Gastroesophageal sphincter (tissue), 4 donors: ENCODE measurements around the gene OMP. TPM values are rescaled to one million over a fixed set of nuclear protein-coding genes. Genes with fewer than 3 reads are reported as not detected.

Experiments
- ATAC-seq: fragments of 150-250 bp; one replicate; pipeline ENCODE4 v1.9.1; 2016; ENCODE audit warnings: mild to moderate bottlenecking, moderate library complexity
- H3K27ac ChIP-seq, 4 donors: fragments of 200-600 bp; sonication (generic) in 3 of 4; 1 replicate in 3 of 4; 2 replicates in 1 of 4; pipeline ENCODE4 v1.5.1; 2016 to 2019
- H3K27me3 ChIP-seq: fragments of 200-600 bp; sonication (generic); one replicate; pipeline ENCODE4 v1.5.1; 2019
- H3K36me3 ChIP-seq, 2 donors: fragments of 200-600 bp; sonication (generic); one replicate each; pipeline ENCODE4 v1.5.1; 2019; ENCODE audit warnings: control low read depth in 1 of 2
- H3K4me1 ChIP-seq, 3 donors: fragments of 200-600 bp; sonication (generic); 1 replicate in 2 of 3; 2 replicates in 1 of 3; pipeline ENCODE4 v1.5.1; 2016 to 2019; ENCODE audit warnings: control low read depth in 2 of 3
- H3K4me3 ChIP-seq, 2 donors: fragments of 200-600 bp; sonication (generic); one replicate each; pipeline ENCODE4 v1.5.1; 2019; ENCODE audit warnings: mild to moderate bottlenecking in 1 of 2, moderate library complexity in 1 of 2
- H3K9me3 ChIP-seq, 3 donors: fragments of 200-600 bp; sonication (generic); one replicate each; pipeline ENCODE4 v1.5.1; 2017 to 2019; ENCODE audit warnings: control low read depth in 2 of 3
- CTCF ChIP-seq, 4 experiments: fragments of 200-600 bp in 2 of 4; fragments of 450-650 bp in 2 of 4; sonication (generic) in 1 of 4; IDR thresholded peaks; one replicate each; pipeline ENCODE4 v1.5.1; 2017 to 2019; ENCODE audit warnings: antibody characterized with exemption in 4 of 4, mild to moderate bottlenecking in 2 of 4, moderate library complexity in 2 of 4
- EP300 ChIP-seq: sonication (generic); formaldehyde crosslinking; IDR thresholded peaks from one replicate; pipeline ENCODE4 v1.6.1; 2017; ENCODE audit warnings: antibody characterized with exemption, mild to moderate bottlenecking
- POLR2A ChIP-seq, 2 donors: fragments of 450-650 bp; IDR thresholded peaks; one replicate each; pipeline ENCODE4 v1.6.1; 2017; ENCODE audit warnings: antibody characterized with exemption in 2 of 2, mild to moderate bottlenecking in 2 of 2, moderate library complexity in 1 of 2
- POLR2AphosphoS5 ChIP-seq: sonication (generic); formaldehyde crosslinking; IDR thresholded peaks from one replicate; pipeline ENCODE4 v1.6.1; 2017; ENCODE audit warnings: antibody characterized with exemption
- WGBS, 2 donors: methylation state at CpG; one replicate each; pipeline ENCODE4 v1.1.5; 2018; ENCODE audit warnings: low coverage in 1 of 2; 5-methylcytosine and 5-hydroxymethylcytosine counted together
- total RNA-seq, 4 donors: library from RNA; depleted of rRNA; stranded (reverse); fragments of >200 nt; gene quantifications; one replicate each; pipeline ENCODE4 v1.1.0, GENCODE V29; 2016

Gene OMP
- total RNA-seq, 4 donors from 2014 or later = not detected

- Histone ChIP-seq H3K4me3 (no peak overlapping the region), H3K36me3 (no peaks in the 10 kb centered on the region), H3K27ac (no peak overlapping the region), H3K4me1 (peaks cover 0 to 30% (median 4%) of the 10 kb centered on the region in 3 donors), H3K9me3 (no peaks in the 10 kb centered on the region), H3K27me3 (peaks cover 19% of the 10 kb centered on the region)
- 14 to 22% methylated on average over 1 of the region's 2 CpGs for WGBS, 2 donors
- no peak for TF ChIP-seq CTCF (IDR thresholded peaks at IDR 0.05)
- no peak for TF ChIP-seq POLR2A (IDR thresholded peaks at IDR 0.05)
- TF ChIP-seq EP300 = no peak
- no peak for TF ChIP-seq POLR2AphosphoS5
- ATAC-seq = no peak
These were observed 32.4 kb downstream of the OMP start for GRCh38 chr11:77135069-77135468.

GRCh38 chr11:77136074-77136473, 33.4 kb downstream of the OMP start:
- Histone ChIP-seq H3K27me3 (peaks cover 19% of the 10 kb centered on the region), H3K4me3 (no peak overlapping the region), H3K27ac (no peak overlapping the region), H3K36me3 (no peaks in the 10 kb centered on the region), H3K4me1 (peaks cover 0 to 27% (median 5%) of the 10 kb centered on the region in 3 donors), H3K9me3 (no peaks in the 10 kb centered on the region)
- WGBS, 2 donors = 79 to 100% methylated on average over 1 to 4 of the region's 8 CpGs
- TF ChIP-seq CTCF (IDR thresholded peaks at IDR 0.05) (no peak), POLR2A (IDR thresholded peaks at IDR 0.05) (no peak), POLR2AphosphoS5 (no peak), EP300 (no peak)
- no peak for ATAC-seq

- Histone ChIP-seq H3K27ac (no peak overlapping the region), H3K27me3 (peaks cover 19% of the 10 kb centered on the region), H3K4me3 (no peak overlapping the region), H3K36me3 (no peaks in the 10 kb centered on the region), H3K4me1 (peaks cover 0 to 18% (median 4%) of the 10 kb centered on the region in 3 donors), H3K9me3 (no peaks in the 10 kb centered on the region)
- TF ChIP-seq CTCF (IDR thresholded peaks at IDR 0.05) = no peak
- TF ChIP-seq POLR2A (IDR thresholded peaks at IDR 0.05) = no peak
- no peak for TF ChIP-seq EP300
- TF ChIP-seq POLR2AphosphoS5 = no peak
- WGBS, 2 donors = 72% methylated on average over 9 of the region's 12 CpGs; no CpG with 5 or more reads in 1 of the 2 donors
- no peak for ATAC-seq
These were observed 34.3 kb downstream of the OMP start for GRCh38 chr11:77136784-77137420.

GRCh38 chr11:77137421-77137820, 34.8 kb downstream of the OMP start:
- no peak for TF ChIP-seq POLR2A (IDR thresholded peaks at IDR 0.05)
- TF ChIP-seq EP300 = no peak
- TF ChIP-seq CTCF (IDR thresholded peaks at IDR 0.05) = no peak
- TF ChIP-seq POLR2AphosphoS5 = no peak
- H3K4me3 ChIP-seq = no peak overlapping the region
- H3K36me3 ChIP-seq = no peaks in the 10 kb centered on the region
- no peaks in the 10 kb centered on the region for H3K9me3 ChIP-seq
- ATAC-seq = no peak
- no peak overlapping the region for H3K27ac ChIP-seq
- H3K4me1 ChIP-seq = peaks cover 0 to 16% (median 4%) of the 10 kb centered on the region in 3 donors
- WGBS, 2 donors = 85% methylated on average over 4 of the region's 11 CpGs; no CpG with 5 or more reads in 1 of the 2 donors
- H3K27me3 ChIP-seq = peaks cover 19% of the 10 kb centered on the region

GRCh38 chr11:77138106-77138649, 35.5 kb downstream of the OMP start:
- no peak for ATAC-seq
- peaks cover 0 to 16% (median 4%) of the 10 kb centered on the region in 3 donors for H3K4me1 ChIP-seq
- peaks cover 19% of the 10 kb centered on the region for H3K27me3 ChIP-seq
- no peak for TF ChIP-seq POLR2A (IDR thresholded peaks at IDR 0.05)
- no peak for TF ChIP-seq EP300
- no peak overlapping the region for H3K27ac ChIP-seq
- H3K4me3 ChIP-seq = no peak overlapping the region
- no peaks in the 10 kb centered on the region for H3K36me3 ChIP-seq
- WGBS, 2 donors = no CpG with 5 or more reads among the region's 55 CpGs
- no peaks in the 10 kb centered on the region for H3K9me3 ChIP-seq
